ENCODE measurements around the gene TIAM1.
A peak's percentile ranks its signal among the peaks of the same experiment; 100 is the strongest.

The TIAM1 gene

DNA sequence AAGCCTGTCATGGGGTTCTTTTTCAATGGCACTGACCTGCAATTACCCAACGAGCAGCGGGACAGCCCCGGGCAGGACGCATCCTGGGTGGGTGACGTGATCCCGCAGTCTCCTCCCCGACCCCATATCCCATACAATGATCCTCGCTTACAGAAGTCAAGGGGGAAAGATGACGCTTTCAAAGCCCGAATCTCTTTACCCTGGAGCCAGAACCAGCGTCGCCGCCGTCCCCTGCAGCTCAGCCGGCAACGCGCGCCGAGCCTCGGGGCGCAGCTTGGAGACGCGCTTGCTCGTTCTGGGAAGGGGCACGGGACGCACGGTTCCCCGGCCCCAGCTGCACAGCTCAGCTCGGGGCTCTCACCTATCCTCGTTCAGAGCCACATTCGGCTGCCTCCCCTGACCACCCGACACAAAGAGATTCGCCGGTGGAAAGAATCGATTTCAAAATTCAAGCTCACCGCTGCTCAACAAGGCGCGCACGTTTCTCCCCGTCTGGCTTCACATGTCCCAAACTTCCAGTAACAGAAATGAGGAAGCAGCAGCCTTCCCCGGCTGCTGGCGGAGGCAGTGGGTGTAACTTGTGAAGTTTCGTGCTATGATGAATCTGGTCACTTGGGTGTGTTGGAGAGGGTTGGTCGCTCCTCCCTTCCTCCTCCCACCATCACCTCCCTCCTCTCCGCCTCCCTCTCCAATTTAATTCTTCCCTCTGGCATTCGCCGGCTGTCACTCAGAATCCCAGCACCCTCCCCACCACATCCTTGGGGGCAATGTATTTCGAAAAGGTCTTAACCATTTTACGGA lies at the start of gene TIAM1:
Gene TIAM1 (minus strand): TSS at position 582 of the 801 bp plus-strand sequence. CDS start 77,289 bp downstream, outside the sequence.
- DNase-seq (ENCODE audit: low read depth) = peak; percentile 41

DNA sequence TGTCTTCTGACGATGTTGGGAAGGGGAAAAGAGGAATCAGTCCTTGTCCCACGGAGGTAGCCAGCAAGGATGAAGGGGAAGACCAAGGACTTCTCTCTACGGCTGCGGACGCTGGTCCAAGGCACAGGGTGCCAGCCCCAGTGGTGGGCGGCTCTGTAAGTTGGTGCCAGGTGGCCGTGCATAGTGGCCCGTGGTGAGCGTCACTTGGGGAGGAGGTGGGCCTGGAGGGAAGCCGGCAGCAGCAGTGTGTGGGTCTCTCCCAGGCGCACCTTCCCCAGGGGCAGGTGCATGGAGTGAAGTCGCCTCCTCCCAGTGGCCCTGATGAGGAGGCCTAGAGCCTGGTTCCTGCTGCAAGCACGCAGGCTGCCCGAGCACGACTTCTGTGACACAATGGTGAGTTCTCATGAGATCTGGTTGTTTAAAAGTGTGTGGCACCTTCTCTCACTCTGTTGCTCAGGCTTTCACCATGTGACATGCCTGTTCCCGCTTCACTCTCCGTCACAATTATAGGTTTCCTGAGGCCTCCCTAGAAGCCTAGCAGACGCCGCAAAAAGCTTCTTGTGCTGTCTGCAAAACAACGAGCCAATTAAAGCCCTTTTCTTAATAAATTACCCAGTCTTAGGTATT lies 43.6 kb upstream of the TIAM1 start:
- DNase-seq (ENCODE audit: low read depth) = no peak

DNA sequence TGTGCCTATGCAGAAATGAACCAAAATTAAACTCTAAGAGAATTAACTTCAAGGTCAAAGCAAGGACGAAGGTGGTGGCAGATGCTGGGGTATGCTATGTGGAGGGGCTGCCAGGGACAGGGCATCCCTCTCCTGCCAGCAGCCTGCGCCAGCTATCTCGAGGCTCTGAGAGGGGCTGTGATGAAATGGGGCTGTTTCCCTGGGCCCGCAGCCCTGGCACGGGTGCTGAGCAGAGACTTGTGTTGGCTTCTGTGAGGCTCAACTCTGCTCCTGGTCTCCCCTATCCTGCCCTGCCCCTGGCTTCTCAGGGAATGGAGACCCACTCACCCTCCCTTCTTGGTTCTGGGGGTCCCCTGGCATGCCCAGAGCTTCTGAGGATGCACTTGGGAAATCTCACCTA lies 41.9 kb upstream of the TIAM1 start:
- DNase-seq (ENCODE audit: low read depth) = no peak

DNA sequence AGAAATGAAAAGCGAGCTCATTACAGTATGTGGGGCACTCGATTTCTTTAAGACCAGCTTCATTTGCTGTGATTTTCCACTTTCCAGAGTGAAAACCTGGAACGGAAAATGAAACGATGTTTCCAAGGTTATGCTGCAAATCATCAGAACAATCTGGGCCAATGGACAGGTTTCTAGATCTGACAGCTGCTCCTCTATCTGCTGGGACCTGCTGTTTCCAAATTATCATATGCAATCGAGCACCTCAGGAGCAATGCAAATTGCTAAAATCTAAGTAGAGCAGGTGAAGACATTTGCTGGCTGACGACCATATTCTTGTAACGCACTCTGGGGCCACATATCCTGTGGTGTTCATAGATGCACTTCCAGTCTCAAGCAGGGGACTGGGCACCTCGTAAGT lies 39.7 kb upstream of the TIAM1 start:
- DNase-seq (ENCODE audit: low read depth) = no peak

- DNase-seq (ENCODE audit: low read depth) = no peak
Measured at GRCh38 chr21:31382060-31382459, 38.0 kb upstream of the TIAM1 start.

- no peak for DNase-seq (ENCODE audit: low read depth)
Measured at GRCh38 chr21:31376301-31376700, 32.2 kb upstream of the TIAM1 start.

DNA sequence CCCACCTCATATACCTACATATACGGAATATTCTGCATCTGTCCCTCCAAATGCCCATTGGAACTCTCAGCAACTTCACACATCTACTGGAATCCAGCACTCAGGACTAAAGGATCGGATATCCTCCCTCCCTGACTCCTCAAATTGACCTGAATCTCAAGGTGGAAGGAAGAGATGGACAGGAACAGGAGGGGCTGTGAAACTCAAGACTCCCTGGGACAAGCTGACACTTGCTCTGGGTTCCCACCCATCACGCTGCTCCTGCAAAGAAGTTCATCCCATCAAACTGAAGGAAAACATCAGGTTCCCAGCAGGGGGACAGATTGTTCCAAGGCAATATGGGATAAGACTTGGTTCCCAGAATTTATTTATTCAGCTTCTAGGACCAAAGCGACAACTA lies 30.3 kb upstream of the TIAM1 start:
- DNase-seq (ENCODE audit: low read depth) = no peak

DNA sequence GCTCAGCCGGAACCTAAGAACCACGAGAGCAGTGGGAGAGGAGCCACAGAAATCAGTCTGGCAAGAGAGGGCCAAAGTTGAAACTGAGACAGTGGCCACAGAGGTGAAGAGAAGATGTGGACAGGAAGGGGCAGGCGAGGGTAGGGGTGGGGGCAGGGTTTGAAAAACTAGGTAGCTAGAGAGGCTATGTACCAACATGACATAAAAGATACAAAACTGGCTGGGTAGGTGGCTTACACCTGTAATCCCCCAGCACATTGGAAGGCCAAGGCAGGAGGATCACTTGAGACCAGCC lies 28.4 kb upstream of the TIAM1 start:
- DNase-seq (ENCODE audit: low read depth) = no peak

GRCh38 chr21:31371715-31372470 lies 27.8 kb upstream of the TIAM1 start:
- no peak for DNase-seq (ENCODE audit: low read depth)

DNA sequence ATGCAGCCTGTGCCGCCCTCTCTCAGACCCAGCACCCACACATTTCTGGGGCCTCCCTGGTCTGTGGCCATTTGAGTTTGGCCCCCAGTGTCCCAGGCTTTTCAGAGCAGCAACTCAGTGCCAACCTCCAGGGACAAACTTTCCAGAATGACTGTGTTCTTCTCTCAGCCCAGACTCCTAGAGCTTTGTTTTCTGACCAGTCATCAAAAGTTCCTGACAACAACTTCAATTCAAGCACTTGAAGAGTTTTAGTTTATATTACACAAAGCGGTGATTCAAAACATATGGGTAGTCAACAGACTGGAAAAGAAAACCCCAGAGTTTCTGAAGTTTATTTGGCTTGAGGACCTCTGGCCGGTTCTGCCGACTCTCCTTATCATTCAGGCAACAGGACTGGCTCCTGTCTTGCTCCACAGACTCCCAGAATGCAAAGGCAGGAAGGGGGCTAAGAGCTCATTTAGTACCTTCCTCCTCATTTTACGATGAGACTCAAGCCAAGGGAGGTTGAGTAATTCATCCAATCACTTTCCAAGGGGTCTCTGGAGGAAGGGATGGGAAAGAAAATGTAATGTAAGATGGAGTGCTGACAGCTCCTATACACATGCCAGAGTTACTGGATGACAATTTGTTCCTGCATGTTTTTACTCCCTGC lies 27.0 kb upstream of the TIAM1 start:
- DNase-seq (ENCODE audit: low read depth) = no peak

GRCh38 chr21:31370281-31370892 lies 26.3 kb upstream of the TIAM1 start:
- no peak for DNase-seq (ENCODE audit: low read depth)

DNA sequence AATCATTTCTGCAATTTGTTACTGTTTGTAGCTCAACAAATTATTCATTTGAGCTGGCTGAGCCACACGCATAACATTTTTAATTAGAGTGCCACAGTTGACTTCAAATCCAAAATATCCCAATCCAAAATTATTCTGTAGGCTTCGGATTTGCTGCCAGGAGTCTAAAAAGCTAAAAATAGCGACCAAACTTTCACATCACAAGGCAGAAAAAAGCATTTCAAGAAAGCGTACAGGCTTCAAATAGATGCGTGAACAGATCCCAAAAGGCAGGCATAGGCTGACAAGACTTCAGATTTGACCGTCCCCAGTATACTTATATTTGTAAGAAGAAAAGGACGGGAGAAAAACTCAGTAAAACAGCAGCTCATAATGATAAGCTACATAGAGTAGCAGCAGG lies 24.3 kb upstream of the TIAM1 start:
- DNase-seq (ENCODE audit: low read depth) = no peak

DNA sequence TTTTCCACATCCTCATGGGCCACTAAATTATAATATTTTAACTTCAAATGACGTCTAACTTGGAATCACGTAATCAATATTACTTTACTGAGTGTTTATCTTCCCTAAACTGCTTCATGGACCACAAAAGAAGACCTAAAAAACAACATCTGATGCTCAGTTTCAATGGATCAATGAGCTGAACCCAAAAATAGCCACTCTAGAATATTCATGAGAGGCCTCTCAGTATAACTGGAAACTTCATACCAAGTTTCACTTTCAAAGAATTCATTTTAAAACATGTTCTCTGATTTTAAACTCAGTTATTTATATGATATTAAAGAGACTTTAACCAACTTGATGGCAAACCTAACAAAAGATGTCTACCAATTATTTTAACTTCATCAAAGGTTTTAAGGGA lies 23.7 kb upstream of the TIAM1 start:
- DNase-seq (ENCODE audit: low read depth) = no peak

GRCh38 chr21:31366825-31367224 lies 22.8 kb upstream of the TIAM1 start:
- DNase-seq (ENCODE audit: low read depth) = peak; percentile 30

DNA sequence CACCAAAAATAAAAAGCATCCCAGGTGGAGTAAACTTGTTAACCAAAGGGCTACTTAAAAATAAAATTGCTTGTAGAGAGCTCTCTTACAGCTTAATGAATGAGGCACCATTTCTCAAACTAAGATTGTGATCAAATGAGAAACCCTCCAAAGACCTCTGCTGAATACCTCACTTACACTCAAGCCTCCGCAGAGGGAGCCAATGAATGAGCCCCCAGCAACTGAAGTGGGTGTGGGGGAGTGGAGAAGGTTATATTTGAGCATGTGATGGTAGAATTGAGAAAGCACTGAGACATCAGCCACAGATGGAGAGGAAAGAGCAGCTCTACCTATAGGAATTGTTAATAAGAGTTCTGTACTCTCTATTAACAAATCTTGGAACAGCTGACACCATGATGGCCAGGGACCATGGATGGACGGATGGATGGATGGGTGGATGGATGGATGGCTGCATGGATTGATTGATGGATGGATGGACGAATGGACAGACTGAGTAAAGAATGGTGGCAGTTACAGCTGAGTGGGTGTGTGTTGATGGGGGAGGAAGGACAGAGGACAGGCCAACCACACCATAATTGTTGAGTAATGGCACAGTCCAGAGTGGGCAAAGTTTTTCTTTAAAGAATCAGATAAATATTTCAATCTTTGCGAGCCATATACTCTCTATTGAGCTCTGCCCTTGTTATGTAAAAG lies 20.3 kb upstream of the TIAM1 start:
- DNase-seq (ENCODE audit: low read depth) = no peak

GRCh38 chr21:31363720-31364119 lies 19.7 kb upstream of the TIAM1 start:
- DNase-seq (ENCODE audit: low read depth) = no peak

DNA sequence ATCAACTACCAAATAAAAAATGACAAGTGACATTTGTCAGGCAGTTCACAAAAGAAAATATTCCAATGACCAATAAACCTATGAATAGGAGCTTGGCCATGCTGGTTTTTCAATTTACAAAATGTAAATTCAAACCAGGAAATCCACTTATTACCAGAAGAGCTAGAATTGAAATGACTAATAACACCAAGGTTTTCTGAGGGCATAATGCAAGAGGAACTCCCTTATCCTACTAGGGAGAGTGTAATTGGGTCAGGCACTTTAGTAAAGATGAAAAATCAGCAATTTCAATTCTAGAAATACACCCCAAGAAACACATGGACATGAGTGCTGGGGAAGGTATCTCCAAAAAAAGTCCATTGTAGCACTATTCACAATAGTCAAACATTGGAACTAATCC lies 16.7 kb upstream of the TIAM1 start:
- DNase-seq (ENCODE audit: low read depth) = no peak

DNA sequence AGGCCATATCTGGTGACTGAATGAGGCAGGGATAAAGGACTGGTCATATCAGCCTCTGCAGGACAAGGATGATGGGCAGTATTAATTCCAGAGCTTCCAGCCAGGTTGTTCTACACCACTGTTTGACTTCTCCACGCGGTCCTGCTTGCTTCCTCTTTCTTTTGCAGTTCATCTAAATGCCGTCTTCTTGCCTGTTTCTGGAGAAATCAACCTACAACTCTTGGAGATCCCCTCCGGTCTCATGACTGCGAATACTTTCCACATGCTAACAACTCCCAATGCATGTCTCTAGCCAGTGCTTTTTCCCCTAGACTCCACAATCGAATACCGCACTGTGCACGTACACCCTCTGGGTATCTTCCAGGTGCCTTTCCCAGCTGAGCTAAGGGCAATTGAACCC lies 14.1 kb upstream of the TIAM1 start:
- no peak for DNase-seq (ENCODE audit: low read depth)

GRCh38 chr21:31356440-31356839 lies 12.4 kb upstream of the TIAM1 start:
- no peak for DNase-seq (ENCODE audit: low read depth)

DNA sequence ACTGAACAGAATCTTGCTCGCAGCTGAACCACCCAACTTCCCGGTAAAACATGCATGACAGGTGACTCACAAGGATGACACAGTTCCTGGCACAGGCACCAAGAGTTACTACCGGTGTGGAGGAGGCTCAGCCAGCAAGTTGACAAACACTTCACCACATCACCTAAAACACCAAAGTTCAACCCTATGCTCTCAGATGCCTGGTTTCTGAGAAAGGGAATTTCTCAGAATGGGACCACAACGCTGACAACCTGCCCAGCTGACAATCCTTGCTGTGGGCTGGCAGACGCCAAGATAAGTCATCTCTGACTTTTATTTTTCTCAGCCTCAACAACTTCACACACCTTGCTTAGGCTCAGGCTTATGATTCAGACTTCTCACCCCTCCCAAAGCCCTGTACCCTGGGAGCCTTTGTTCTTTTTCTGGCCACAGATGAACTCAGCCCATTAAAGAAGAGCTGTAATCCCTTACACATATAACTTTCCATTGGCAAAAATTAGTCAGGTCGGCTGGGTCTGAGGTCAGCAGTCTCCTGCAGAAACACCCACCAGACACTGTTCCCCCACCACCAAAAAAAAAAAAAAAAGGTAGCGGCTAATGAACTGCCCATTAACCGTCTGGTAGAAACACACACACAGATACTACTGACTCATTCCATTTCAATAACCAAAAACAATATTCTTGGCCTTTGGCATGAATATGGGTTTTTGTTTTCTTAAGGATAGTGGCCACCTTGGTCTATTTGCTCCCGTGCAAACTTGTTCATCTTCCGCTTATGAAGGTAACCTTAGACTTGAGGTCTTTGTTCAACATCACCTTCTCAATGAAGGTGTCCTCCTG lies 10.8 kb upstream of the TIAM1 start:
- DNase-seq (ENCODE audit: low read depth) = peak; percentile 37

GRCh38 chr21:31354122-31354521 lies 10.1 kb upstream of the TIAM1 start:
- no peak for DNase-seq (ENCODE audit: low read depth)
